Mesothelial cell of epicardium (in vitro differentiated cells): ENCODE results near the gene HS6ST2. TPM values are rescaled to one million over a fixed set of nuclear protein-coding genes. Genes with fewer than 3 reads are reported as not detected.

Experiments
- DNase-seq, 2 experiments: peaks; one replicate each; pipeline ENCODE4 v3.0.0; 2021; ENCODE audit warnings: low spot score in 2 of 2; ENCODE audit not compliant: unreplicated experiment in 2 of 2
- H3K27ac Mint-ChIP-seq: 2 replicates; pipeline ENCODE4 v1.8.0; 2021; ENCODE audit warnings: mixed read lengths
- H3K27me3 Mint-ChIP-seq: 2 replicates; pipeline ENCODE4 v1.8.0; 2021; ENCODE audit warnings: low read depth, mixed read lengths
- H3K36me3 Mint-ChIP-seq: 2 replicates; pipeline ENCODE4 v1.8.0; 2021; ENCODE audit warnings: mixed read lengths
- H3K4me1 Mint-ChIP-seq: 2 replicates; pipeline ENCODE4 v1.8.0; 2021; ENCODE audit warnings: mixed read lengths
- H3K4me3 Mint-ChIP-seq: 2 replicates; pipeline ENCODE4 v1.8.0; 2021; ENCODE audit warnings: mild to moderate bottlenecking, moderate library complexity, mixed read lengths
- H3K9me3 Mint-ChIP-seq: 2 replicates; pipeline ENCODE4 v1.8.0; 2021; ENCODE audit warnings: mixed read lengths
- total RNA-seq: library from RNA; stranded (reverse); gene quantifications from 3 replicates; pipeline ENCODE4 v1.2.1, GENCODE V29; 2021
- TF ChIP-seq, protein P1 (sequence below): fragments of 200-600 bp; sonication (generic); IDR thresholded peaks from one replicate; pipeline ENCODE4 v1.5.0; 2021; ENCODE audit warnings: antibody characterized with exemption; ENCODE audit not compliant: unreplicated experiment

Gene HS6ST2
- total RNA-seq, 1 donor from 2014 or later: 20.2 TPM

DNA sequence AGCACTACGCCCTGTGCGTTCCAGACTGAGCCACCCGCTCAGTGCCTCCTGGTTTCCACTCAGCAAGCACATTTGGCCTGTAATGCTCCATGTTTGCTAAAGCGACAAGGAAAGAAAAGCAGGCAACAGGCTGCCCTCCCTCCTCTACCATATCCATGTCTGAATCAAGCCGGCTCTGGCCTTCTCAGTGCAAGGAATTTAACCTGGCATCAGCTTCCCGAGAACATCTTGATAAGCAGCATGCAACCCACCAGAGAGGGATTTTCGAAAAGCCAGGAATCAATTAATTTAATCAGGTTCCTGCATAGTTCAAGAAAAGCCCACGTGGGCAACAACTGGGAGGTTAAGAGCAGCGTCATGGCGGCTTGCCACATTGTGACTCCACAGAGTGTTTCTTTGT, 228.2 kb downstream of the HS6ST2 start:
- Mint-ChIP-seq H3K27me3 (no peaks in the 10 kb centered on the region), H3K4me3 (no peak overlapping the region), H3K36me3 (no peaks in the 10 kb centered on the region), H3K27ac (no peak overlapping the region), H3K4me1 (peaks cover 17% of the 10 kb centered on the region), H3K9me3 (peaks cover 5% of the 10 kb centered on the region)
- TF ChIP-seq, protein P1, sequence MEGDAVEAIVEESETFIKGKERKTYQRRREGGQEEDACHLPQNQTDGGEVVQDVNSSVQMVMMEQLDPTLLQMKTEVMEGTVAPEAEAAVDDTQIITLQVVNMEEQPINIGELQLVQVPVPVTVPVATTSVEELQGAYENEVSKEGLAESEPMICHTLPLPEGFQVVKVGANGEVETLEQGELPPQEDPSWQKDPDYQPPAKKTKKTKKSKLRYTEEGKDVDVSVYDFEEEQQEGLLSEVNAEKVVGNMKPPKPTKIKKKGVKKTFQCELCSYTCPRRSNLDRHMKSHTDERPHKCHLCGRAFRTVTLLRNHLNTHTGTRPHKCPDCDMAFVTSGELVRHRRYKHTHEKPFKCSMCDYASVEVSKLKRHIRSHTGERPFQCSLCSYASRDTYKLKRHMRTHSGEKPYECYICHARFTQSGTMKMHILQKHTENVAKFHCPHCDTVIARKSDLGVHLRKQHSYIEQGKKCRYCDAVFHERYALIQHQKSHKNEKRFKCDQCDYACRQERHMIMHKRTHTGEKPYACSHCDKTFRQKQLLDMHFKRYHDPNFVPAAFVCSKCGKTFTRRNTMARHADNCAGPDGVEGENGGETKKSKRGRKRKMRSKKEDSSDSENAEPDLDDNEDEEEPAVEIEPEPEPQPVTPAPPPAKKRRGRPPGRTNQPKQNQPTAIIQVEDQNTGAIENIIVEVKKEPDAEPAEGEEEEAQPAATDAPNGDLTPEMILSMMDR: no peak
- no peak for DNase-seq

DNA sequence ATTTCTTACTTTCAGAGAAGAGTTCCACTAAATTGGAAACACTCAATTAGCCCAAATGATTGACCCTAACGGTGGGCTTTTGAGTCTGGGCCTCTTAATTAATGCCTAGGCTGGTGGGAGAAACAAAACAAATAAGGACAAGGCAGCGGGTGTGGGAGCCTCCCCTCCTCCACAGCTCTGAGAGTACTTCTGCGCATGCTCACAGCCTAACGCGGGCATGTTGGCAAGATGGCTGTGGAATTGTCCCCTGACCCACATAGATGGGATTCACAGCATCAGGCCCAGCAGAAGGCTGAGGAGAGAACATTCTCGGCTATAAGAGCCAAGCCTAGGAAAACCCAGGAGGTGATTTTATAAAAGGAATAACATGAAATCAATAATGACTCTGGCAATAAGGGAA, 230.1 kb downstream of the HS6ST2 start:
- H3K27me3 Mint-ChIP-seq: no peaks in the 10 kb centered on the region
- peaks cover 5% of the 10 kb centered on the region for H3K4me1 Mint-ChIP-seq
- H3K36me3 Mint-ChIP-seq: peaks cover 7% of the 10 kb centered on the region
- no peak overlapping the region for H3K4me3 Mint-ChIP-seq
- TF ChIP-seq, protein P1: no peak
- peaks cover 18% of the 10 kb centered on the region for H3K9me3 Mint-ChIP-seq
- H3K27ac Mint-ChIP-seq: no peak overlapping the region
- DNase-seq: no peak

DNA sequence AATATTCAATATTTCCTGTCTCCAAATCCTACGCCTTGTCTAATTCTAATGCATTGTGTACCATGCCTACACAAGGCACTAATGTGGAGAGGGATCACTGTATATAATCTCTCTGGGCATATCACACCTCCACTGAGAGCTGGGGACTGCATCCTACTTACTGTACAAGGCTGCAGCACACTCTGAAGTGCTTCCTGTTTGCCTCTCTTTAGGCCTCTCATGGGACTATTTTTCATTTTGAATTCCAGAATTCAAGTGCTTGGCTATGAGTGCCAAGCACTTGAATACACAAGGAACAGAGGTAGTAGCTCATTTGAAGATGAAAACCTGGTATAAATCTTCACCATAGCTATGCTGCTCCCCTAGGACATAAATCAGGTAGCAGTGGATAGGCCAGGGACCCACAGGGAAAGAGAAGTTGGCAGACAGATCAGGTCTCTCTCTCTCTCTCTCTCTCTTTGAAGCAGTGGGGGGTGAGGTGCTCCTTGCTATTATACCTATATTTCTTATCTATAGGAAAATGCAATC, 239.9 kb downstream of the HS6ST2 start:
- Mint-ChIP-seq H3K4me1 (peaks cover 44% of the 10 kb centered on the region), H3K36me3 (peaks cover 4% of the 10 kb centered on the region), H3K27me3 (no peaks in the 10 kb centered on the region), H3K27ac (peak overlapping the region; percentile 68), H3K4me3 (no peak overlapping the region), H3K9me3 (peaks cover 6% of the 10 kb centered on the region)
- TF ChIP-seq, protein P1: no peak
- DNase-seq: no peak

DNA sequence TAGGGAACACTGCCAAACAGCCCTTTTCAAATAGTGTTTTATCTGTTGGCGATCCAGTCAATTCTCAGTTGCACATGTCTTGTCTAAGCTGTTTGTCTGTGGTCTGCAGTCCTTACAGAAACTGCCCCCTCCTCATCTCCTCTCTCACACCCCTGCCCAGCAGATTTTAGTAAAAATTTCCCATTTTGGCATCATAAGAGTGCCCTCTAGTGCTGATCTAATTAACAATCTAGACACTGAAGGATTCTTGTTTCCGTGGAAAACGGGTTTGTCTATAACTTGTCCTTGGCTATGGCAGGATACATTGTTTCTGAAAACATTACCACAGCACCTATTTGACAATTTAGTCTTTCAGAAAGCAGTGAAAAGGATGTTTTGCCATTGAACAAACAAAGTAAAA, 242.4 kb downstream of the HS6ST2 start:
- H3K27me3 Mint-ChIP-seq: no peaks in the 10 kb centered on the region
- peak overlapping the region; percentile 3 for H3K27ac Mint-ChIP-seq
- H3K36me3 Mint-ChIP-seq: peaks cover 4% of the 10 kb centered on the region
- H3K4me3 Mint-ChIP-seq: no peak overlapping the region
- DNase-seq: no peak
- H3K4me1 Mint-ChIP-seq: peaks cover 42% of the 10 kb centered on the region
- H3K9me3 Mint-ChIP-seq: peaks cover 6% of the 10 kb centered on the region
- TF ChIP-seq, protein P1: no peak

DNA sequence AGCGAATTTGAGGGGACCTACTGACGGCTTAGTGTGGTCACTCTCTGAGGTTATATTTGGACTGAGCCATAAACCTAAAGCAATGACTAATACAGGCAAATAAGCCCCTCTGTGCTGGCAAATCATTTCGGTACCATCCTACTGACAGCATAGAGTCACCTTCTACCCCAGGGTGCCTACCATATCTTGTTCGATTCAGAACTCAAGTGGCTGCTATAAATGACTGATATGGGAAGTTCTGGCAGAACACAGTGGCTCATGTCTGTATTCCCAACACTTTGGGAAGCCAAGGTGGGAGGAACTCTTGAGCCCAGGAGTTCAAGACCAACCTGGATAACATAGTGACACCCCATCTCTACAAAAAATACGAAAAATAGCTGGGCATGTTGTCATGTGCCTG, 243.5 kb downstream of the HS6ST2 start:
- no peaks in the 10 kb centered on the region for H3K36me3 Mint-ChIP-seq
- H3K4me3 Mint-ChIP-seq: no peak overlapping the region
- no peak for DNase-seq
- H3K4me1 Mint-ChIP-seq: peaks cover 41% of the 10 kb centered on the region
- H3K27ac Mint-ChIP-seq: no peak overlapping the region
- TF ChIP-seq, protein P1: no peak
- no peaks in the 10 kb centered on the region for H3K9me3 Mint-ChIP-seq
- H3K27me3 Mint-ChIP-seq: no peaks in the 10 kb centered on the region

DNA sequence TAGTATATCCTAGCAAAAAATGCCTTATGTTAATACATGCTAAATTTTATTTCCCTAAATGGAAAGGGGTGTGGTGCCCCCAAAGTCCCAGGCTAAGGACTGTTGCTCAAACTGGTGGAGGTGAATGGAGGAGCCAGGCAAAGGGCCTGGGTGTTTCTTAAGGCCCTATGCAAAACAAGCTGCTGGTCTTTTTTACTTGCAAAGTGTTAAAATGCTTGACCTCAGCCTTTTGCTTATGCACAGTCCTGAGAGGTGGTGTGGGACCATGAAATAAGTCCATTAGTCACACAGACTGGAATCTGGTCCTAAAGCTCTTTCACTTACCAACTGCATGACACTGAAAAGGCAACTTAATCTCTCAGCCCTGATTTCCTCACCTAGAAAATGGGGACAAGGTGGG, 246.1 kb downstream of the HS6ST2 start:
- no peak overlapping the region for H3K27ac Mint-ChIP-seq
- peaks cover 38% of the 10 kb centered on the region for H3K4me1 Mint-ChIP-seq
- H3K9me3 Mint-ChIP-seq: no peaks in the 10 kb centered on the region
- DNase-seq: no peak
- H3K4me3 Mint-ChIP-seq: no peak overlapping the region
- TF ChIP-seq, protein P1: no peak
- no peaks in the 10 kb centered on the region for H3K36me3 Mint-ChIP-seq
- H3K27me3 Mint-ChIP-seq: no peaks in the 10 kb centered on the region
